ENCODE data around the gene PIPOX. TPM values are rescaled to one million over a fixed set of nuclear protein-coding genes. Genes with fewer than 3 reads are reported as not detected.

PIPOX gene
- total and polyA plus RNA-seq, 8 donors, result 1.1 to 3.3 (median 2.2) TPM

DNA sequence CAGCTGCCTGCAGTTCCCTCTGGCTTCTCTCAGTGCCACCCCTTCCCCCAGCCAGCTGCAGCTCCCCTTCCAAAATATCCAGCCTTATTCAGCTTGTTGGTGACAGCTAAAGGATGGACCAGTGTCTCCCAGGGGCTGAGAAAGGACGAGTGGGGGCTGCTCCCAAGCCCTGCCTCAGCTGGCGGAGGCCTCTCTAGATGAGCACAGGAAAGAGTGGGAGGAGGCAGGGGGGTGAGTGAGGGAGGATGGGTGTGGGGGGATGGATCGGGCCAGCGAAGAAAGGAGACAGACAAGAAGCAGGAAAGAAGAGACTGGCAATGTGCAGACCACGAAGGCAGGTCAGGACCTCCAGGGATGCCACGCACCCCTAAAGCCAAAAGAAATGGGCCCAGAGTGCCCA, 17.5 kb downstream of the PIPOX start:
- H3K27me3 ChIP-seq, result no peaks in the 10 kb centered on the region
- ATAC-seq (peak; percentile 16), DNase-seq (no peak)
- intact Hi-C loops (cut with DNase I), result no loop called here
- TF ChIP-seq, protein P1, sequence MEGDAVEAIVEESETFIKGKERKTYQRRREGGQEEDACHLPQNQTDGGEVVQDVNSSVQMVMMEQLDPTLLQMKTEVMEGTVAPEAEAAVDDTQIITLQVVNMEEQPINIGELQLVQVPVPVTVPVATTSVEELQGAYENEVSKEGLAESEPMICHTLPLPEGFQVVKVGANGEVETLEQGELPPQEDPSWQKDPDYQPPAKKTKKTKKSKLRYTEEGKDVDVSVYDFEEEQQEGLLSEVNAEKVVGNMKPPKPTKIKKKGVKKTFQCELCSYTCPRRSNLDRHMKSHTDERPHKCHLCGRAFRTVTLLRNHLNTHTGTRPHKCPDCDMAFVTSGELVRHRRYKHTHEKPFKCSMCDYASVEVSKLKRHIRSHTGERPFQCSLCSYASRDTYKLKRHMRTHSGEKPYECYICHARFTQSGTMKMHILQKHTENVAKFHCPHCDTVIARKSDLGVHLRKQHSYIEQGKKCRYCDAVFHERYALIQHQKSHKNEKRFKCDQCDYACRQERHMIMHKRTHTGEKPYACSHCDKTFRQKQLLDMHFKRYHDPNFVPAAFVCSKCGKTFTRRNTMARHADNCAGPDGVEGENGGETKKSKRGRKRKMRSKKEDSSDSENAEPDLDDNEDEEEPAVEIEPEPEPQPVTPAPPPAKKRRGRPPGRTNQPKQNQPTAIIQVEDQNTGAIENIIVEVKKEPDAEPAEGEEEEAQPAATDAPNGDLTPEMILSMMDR (IDR thresholded peaks at IDR 0.05), result no peak
- H3K36me3 ChIP-seq, result no peaks in the 10 kb centered on the region
- H3K4me3 ChIP-seq, result no peak overlapping the region
- H3K27ac ChIP-seq, result no peak overlapping the region
- H3K9me3 ChIP-seq, result no peaks in the 10 kb centered on the region
- H3K4me1 ChIP-seq, result no peaks in the 10 kb centered on the region

DNA sequence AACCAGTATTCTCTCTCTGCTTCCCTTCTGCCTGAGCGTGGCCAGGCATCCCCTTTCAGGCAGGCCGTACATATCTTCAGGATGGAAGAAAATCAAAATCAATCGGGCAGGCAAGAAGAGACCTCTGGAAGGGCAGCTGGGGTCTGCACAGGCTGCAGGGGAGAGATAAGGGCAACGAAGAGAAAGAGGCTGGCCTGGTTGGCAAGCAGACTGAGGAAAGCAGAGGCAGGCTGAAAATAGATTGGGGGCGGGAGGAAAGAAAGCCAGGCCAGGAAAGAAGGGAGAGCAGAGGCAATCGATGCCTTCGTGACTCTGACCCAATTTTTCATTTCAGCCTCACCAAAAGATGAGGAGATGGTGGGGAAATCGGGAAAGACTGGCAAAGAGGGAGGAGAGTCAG, 18.1 kb downstream of the PIPOX start:
- intact Hi-C loops (cut with DNase I), result no loop called here
- DNase-seq, result no peak

DNA sequence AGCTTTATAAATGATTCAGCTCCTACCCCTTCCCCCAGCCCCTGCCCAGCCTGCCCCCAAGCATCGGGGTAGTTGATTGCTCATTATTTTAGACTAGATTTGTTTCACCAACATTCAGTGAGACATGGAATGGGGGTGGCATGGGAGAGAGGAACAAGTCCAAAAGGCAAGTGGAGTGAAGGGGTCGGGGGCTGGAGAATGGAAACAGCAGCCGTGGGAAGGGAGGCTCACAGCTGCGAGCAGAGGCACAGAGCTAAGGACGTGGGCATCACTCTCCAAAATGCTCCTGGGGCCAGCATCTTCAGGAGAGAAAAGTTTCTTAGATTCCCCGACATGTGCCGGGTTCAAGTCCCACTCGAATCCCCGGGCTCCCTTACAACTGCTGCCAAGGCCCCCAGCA, 19.3 kb downstream of the PIPOX start:
- Histone ChIP-seq H3K36me3 (no peaks in the 10 kb centered on the region), H3K27me3 (no peaks in the 10 kb centered on the region), H3K4me3 (no peak overlapping the region), H3K4me1 (no peaks in the 10 kb centered on the region), H3K27ac (no peak overlapping the region), H3K9me3 (no peaks in the 10 kb centered on the region)
- intact Hi-C loops (cut with DNase I), result no loop called here
- TF ChIP-seq, protein P1 (IDR thresholded peaks at IDR 0.05), result no peak
- DNase-seq (no peak), ATAC-seq (no peak)

More for the DNA sequence above, 18.1 kb downstream of the PIPOX start:
- Histone ChIP-seq H3K27ac (no peak overlapping the region), H3K9me3 (no peaks in the 10 kb centered on the region), H3K4me3 (no peak overlapping the region), H3K27me3 (no peaks in the 10 kb centered on the region), H3K36me3 (no peaks in the 10 kb centered on the region), H3K4me1 (no peaks in the 10 kb centered on the region)
- no peak for ATAC-seq
- TF ChIP-seq, protein P1 (IDR thresholded peaks at IDR 0.05), result no peak

DNA sequence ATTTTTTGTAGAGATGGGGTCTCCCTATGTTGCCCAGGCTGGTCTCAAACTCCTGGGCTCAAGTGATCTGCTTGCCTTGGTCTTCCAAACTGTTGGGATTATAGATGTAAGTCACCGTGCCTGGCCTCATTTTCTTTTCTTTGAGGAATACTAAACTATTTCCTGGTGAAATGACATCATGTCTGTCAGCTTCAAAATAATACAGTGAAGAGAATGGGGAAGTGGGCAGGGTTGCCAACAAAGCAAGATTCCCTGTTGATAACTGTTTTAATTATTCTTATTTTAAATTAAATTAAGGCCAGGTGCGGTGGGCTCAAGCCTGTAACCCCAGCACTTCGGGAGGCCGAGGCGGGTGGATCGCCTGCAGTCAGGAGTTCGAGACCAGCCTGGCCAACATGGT, 21.1 kb downstream of the PIPOX start:
- H3K27me3 ChIP-seq, result no peaks in the 10 kb centered on the region
- H3K36me3 ChIP-seq, result no peaks in the 10 kb centered on the region
- no peak overlapping the region for H3K27ac ChIP-seq
- H3K4me1 ChIP-seq, result no peaks in the 10 kb centered on the region
- no peak overlapping the region for H3K4me3 ChIP-seq
- no peak for ATAC-seq
- intact Hi-C loops (cut with DNase I), result no loop called here
- DNase-seq, result no peak
- TF ChIP-seq, protein P1 (IDR thresholded peaks at IDR 0.05), result no peak
- no peaks in the 10 kb centered on the region for H3K9me3 ChIP-seq

DNA sequence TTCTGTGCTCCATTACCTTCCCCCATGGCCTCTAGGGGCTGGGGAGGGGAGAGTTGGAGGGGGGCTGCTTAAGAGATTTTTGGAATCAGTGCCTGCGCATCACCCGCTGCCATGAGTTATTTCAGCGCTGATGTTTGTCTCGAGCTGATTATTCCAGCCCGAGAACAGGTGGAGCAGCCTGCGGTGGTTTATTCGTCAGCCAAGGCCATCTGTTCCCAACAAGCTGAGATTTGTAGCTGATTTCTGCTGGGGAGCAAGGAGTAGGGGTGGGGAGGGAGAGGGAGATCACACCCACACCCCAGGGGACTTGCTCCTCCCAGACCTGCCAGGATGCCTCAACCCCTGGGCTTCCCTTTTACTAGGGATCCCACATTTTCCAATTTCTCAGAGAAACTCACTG, 23.1 kb downstream of the PIPOX start:
- H3K9me3 ChIP-seq, result no peaks in the 10 kb centered on the region
- no peak overlapping the region for H3K27ac ChIP-seq
- intact Hi-C loops (cut with DNase I), result no loop called here
- H3K36me3 ChIP-seq, result no peaks in the 10 kb centered on the region
- no peaks in the 10 kb centered on the region for H3K27me3 ChIP-seq
- ATAC-seq, result no peak
- TF ChIP-seq, protein P1 (IDR thresholded peaks at IDR 0.05), result no peak
- H3K4me1 ChIP-seq, result peaks cover 0 to 3% of the 10 kb centered on the region in 2 donors
- DNase-seq, result no peak
- H3K4me3 ChIP-seq, result no peak overlapping the region

All from left lung (tissue), 10 donors.